Measurements from ENCODE around the gene SWAP70. TPM values are rescaled to one million over a fixed set of nuclear protein-coding genes. Genes with fewer than 3 reads are reported as not detected.

The SWAP70 gene
- total RNA-seq, 1 donor from 2014 or later: 33.7 TPM

GRCh38 chr11:9758637-9759518 lies 95.0 kb downstream of the SWAP70 start:
- H3K27ac Mint-ChIP-seq (ENCODE audit: unreplicated experiment): peak overlapping the region; percentile 98
- no peaks in the 10 kb centered on the region for H3K36me3 ChIP-seq (ENCODE audit: insufficient read depth, low read length)
- peak overlapping the region; percentile 59 for H3K4me3 Mint-ChIP-seq (ENCODE audit: unreplicated experiment)
- peak overlapping the region; percentile 93 for H3K9ac ChIP-seq (ENCODE audit: low read length)
- no peaks in the 10 kb centered on the region for H3K27me3 ChIP-seq (ENCODE audit: insufficient read depth, low read length)
- H3K27me3 Mint-ChIP-seq (ENCODE audit: low read depth, unreplicated experiment): no peaks in the 10 kb centered on the region
- peaks cover 76% of the 10 kb centered on the region for H3K4me1 Mint-ChIP-seq (ENCODE audit: low read depth, unreplicated experiment)
- H3K9me3 ChIP-seq (ENCODE audit: insufficient read depth, low read depth, low read length): no peaks in the 10 kb centered on the region
- FAIRE-seq (no peak), DNase-seq (ENCODE audit: low read depth) (peak; percentile 49)
- H3K9me3 Mint-ChIP-seq (ENCODE audit: unreplicated experiment): no peaks in the 10 kb centered on the region
- peak overlapping the region; percentile 94 for H3K27ac ChIP-seq (ENCODE audit: low read depth, low read length)
- H3K4me1 ChIP-seq (ENCODE audit: insufficient read depth, low read length): peaks cover 53% of the 10 kb centered on the region
- no peaks in the 10 kb centered on the region for H3K79me2 ChIP-seq (ENCODE audit: insufficient read depth, low read length)
- TF ChIP-seq EZH2 (IDR thresholded peaks at IDR 0.05; ENCODE audit: insufficient read depth, low read length) (no peak), CTCF (IDR thresholded peaks at IDR 0.05; ENCODE audit: insufficient read depth, low read depth, low read length) (no peak)
- peaks cover 9% of the 10 kb centered on the region for H3K36me3 Mint-ChIP-seq (ENCODE audit: low read depth, unreplicated experiment)
- H4K20me1 ChIP-seq (ENCODE audit: insufficient read depth, low read length): no peaks in the 10 kb centered on the region
- H2AFZ ChIP-seq (ENCODE audit: low read depth, low read length): peak overlapping the region; percentile 68
- peak overlapping the region; percentile 56 for H3K4me3 ChIP-seq (ENCODE audit: insufficient read depth, low read depth, low read length)
- peak overlapping the region; percentile 91 for H3K4me2 ChIP-seq (ENCODE audit: low read length)

GRCh38 chr11:9759519-9760192 lies 95.8 kb downstream of the SWAP70 start:
- Histone ChIP-seq H3K9me3 (ENCODE audit: insufficient read depth, low read depth, low read length) (no peaks in the 10 kb centered on the region), H3K4me2 (ENCODE audit: low read length) (peak overlapping the region; percentile 91), H3K27ac (ENCODE audit: low read depth, low read length) (peak overlapping the region; percentile 94), H3K4me3 (ENCODE audit: insufficient read depth, low read depth, low read length) (peak overlapping the region; percentile 12), H2AFZ (ENCODE audit: low read depth, low read length) (no peak overlapping the region), H3K9ac (ENCODE audit: low read length) (peak overlapping the region; percentile 93), H4K20me1 (ENCODE audit: insufficient read depth, low read length) (no peaks in the 10 kb centered on the region), H3K79me2 (ENCODE audit: insufficient read depth, low read length) (no peaks in the 10 kb centered on the region), H3K27me3 (ENCODE audit: insufficient read depth, low read length) (no peaks in the 10 kb centered on the region), H3K4me1 (ENCODE audit: insufficient read depth, low read length) (peaks cover 50% of the 10 kb centered on the region), H3K36me3 (ENCODE audit: insufficient read depth, low read length) (no peaks in the 10 kb centered on the region)
- peak; percentile 99 for FAIRE-seq
- Mint-ChIP-seq H3K4me3 (ENCODE audit: unreplicated experiment) (peak overlapping the region; percentile 59), H3K9me3 (ENCODE audit: unreplicated experiment) (no peaks in the 10 kb centered on the region), H3K27me3 (ENCODE audit: low read depth, unreplicated experiment) (no peaks in the 10 kb centered on the region), H3K4me1 (ENCODE audit: low read depth, unreplicated experiment) (peaks cover 74% of the 10 kb centered on the region), H3K27ac (ENCODE audit: unreplicated experiment) (peak overlapping the region; percentile 98), H3K36me3 (ENCODE audit: low read depth, unreplicated experiment) (peaks cover 9% of the 10 kb centered on the region)
- TF ChIP-seq CTCF (IDR thresholded peaks at IDR 0.05; ENCODE audit: insufficient read depth, low read depth, low read length) (no peak), EZH2 (IDR thresholded peaks at IDR 0.05; ENCODE audit: insufficient read depth, low read length) (no peak)
- DNase-seq (ENCODE audit: low read depth): peak; percentile 100

Data from astrocyte (in vitro differentiated cells and primary cell).